Activated CD8-positive, alpha-beta memory T cell treated with anti-CD3 and anti-CD28 coated beads, Interleukin-2, amount 50 U/mL, for 24 hours (primary cell): ENCODE results near the gene CTXND1.

Experiments
- DNase-seq: peaks from one replicate; pipeline ENCODE4 v3.0.0-alpha.2; 2020; ENCODE audit errors: extremely low read depth

The CTXND1 gene

DNA sequence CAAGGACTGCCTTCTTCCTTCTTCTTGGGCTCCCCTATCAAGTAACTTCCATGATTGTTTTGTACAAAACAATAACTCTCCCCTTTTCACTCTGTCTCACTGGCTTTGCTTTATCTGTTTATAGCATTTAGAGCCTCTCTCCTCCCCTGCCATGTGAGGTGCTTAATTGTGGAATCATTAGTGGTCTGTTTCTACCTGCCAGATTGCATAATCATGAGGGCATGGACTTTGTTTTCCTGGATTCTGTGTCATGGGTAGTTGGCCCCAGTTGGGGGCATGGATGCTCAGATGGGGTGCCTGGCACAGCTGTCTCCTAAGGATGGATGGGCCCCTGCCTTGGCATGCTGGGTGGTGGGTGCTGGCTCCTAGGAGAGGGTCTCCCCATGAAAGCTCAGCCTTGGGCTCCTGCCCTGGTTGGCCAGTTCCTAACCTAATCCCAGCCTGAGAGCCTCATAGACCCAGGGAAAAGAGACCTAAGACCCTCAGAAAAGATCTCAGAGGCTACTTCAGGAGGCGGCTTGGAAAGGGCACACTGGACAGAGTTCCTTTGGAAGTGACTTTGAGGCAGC, 8.0 kb upstream of the CTXND1 start:
- no peak for DNase-seq

DNA sequence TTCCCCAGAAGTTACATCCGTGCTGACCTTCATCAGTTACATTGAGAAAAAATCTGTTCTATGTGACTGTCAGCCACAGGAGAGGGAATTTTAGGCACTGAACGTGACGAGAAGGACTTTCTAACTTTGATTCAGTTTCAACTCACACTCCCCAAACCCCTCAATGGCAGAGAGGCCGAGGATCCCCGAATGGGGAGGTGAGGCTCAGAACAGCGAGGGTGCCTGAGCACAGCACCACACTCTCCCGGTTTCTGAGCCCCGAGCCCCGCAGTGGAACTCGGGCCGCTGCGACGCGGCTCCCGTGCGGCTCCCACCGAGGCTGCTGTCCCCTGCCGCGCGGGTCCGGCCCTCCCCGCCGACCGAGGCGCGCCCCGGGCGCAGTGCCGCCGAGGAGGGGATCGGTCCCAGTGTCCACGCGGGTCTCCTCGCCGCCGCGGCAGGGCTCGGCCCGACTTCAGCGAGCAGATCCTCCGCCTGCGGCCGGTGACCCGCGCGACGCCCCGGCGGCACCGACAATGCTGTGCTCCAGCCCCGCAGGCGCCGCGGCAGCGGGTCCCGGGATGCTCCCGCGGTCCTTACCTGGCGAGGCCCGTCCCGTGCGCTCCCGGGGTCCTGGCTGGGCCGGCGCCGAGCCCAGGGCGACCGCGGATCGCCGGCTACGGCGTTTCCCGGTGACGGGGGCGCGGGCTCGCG, 439 bp downstream of the CTXND1 start:
- DNase-seq, result no peak

DNA sequence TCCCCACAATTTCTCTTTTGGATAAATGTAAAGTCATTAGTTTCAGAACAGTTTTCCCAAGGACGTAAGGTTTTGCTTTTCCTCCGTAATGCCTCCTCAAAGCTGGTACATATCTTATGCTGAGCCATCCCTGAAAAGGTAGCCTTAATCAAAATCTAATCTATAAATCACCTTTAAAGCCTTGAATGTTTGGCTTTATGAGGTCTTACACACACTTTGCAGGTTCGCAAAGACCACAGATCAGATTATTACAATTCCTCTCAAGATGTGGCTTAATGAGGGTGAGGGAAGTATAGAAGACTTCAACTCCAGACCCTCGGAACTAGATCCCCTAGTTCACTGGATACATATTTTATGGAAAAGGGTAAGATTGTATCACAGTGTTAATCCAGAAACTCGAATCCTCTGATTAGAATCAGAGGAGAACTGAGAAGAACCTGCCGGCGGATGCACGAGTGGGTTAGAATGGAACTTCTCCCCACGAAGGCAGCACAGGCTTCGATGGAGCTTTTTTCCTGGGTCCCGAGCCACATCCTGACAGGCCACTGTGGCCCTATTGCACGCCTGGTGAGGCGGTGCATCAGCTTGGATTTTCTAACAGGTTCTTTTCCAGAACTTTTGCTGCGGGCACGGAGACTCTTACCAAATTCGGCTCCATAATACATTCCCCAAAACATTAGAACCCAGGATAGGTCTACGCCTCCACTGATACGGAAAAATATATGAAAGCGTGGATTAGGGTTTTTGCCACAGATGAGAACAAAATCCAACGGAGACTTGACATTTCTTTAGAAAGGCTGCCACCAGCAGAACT, 1.2 kb downstream of the CTXND1 start:
- DNase-seq, result no peak

DNA sequence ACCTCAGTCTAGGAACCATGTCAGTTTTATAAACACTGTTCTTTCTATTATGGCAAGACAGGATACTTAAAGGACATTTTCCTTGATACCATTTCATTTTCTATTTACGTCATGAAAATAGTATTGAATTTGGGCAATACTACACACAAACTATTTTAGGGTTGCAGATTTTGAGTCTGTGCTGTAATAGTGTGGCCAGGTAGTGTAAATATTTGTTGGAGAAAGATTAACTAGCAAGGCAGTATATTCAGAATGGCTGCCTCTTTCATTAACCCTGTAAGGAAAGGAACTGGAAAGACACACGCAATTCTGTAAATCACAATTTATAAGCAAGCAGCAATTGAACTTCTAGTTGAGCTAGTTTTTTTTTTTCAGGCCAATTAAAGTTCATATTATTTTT, 2.0 kb downstream of the CTXND1 start:
- DNase-seq, result no peak

DNA sequence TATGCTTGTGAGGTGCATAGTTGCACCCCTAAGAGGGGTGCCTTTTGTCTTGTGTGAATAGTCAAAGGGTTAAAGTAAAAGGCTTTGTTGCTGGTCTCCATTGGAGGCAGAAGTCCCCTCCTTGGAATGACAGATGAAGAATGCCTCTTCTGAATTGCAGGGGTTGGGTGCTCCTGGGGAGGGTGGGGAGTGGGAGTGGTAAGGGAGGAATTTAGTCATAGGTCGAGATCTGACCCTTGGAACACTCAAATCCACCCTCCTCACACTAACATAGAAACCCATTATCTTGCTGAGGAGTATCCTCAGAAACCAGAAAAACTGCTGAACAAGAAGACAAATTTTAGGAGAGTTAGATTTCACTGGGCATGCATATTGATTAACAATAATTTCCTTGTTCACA, 4.7 kb downstream of the CTXND1 start:
- DNase-seq, result no peak

DNA sequence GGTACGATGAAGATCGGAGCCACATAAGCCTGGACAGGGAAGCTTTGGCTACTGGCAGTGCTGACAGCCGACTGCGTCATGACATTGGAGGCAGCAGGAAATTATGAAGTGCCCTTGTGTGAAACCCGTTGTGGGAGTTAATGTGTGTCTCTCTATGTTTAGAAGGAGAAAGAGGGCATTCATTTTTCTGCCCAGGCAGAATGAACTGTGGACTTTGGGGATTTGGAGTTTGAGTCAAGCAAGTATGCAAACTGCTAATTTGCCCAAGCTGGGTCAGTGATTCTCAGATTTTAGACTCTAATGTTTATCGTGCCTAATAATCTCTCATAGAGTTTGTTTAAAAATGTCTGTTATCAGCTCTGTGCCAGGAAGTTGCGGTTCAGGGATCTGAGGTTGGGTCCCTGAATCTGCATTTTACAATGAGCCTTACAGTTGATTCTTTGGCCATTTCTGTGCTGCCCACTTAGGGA, 5.6 kb downstream of the CTXND1 start:
- DNase-seq, result no peak

DNA sequence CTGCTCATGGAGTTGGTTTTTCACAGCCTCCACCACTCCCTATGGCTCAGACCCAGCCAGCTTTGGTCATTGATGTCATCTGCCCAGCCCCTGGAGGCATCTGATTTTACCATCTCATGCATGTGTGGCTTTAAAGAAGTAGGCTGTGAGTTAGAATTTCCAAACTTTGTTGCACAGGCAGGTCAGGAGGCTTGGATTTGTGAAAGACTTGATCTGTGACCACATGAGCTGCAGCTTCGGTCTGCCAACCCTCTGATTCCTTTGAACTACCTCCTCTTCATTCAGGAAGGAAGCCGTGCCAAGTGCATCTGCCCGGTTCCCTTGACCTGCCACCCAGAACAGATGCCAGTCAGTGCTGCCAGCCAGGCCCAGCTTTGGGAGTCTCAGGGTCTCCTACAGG, 9.2 kb downstream of the CTXND1 start:
- DNase-seq, result no peak

DNA sequence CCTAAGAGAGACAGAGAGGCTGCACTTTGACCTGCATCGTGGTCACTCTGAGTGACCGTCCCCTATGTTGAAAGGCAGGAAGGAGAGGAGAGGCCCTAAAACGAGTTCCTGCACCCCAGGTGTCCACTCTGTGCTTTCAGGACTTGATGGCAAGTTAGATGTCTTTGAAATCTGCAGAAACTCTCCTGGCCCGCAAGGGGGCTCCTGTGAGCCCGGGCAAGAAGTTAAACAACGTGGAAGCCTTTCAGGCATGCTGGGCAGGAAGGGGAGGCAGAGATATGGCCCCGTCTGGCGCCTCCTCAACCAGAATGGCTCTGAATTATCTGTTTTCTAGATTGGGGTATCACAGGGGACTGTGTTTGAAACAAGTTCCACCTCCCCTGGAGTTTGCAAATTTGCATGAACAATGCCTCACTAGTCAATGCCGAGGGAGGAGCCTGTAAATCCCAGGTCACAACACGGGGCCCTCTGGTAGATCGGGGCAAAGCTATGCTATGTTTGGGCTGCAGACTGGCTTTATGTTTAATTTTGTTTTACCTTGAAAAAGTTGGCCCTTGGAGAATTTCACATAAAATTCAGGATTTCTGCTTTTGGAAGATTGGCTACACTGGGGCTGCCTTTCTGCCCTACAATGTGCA, 9.8 kb downstream of the CTXND1 start:
- no peak for DNase-seq

DNA sequence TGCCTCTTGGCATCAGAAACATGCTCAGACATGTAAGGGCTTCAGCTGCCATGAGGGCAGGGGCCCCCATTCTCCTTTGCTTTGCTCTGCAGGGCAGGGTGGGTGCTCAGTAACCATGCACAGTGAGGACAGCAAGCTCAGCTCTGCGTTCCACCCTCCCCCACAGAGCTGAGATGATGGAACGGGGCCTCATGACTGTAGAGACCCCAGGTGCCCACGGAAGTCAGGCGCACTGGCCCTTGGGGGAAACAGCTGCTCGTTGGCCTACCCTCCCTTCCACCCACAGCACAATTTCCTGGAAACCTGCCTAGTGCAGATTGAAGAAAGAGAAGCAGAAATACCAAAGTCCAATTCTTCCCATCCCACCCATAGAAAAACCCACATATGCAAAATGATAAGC, 10.5 kb downstream of the CTXND1 start:
- no peak for DNase-seq

DNA sequence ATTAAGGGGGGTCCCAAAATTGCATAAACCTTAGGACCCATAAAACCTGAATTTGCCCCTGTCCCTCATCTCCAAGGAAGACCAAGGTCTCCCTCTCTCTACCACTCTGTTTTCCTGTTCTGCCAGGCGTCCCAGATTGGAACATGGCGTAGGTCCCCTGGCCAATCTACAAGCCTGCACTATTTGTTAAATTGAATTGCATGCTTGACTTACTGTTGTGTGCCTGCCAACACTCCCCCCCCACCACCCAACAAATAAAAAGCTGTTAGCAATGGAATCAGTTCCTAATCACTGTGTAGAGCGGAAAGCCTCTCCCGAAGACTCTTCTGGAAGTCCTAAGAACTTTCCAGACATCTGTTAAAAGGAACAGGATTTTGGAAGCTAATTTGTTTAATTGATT, 11.7 kb downstream of the CTXND1 start:
- no peak for DNase-seq

DNA sequence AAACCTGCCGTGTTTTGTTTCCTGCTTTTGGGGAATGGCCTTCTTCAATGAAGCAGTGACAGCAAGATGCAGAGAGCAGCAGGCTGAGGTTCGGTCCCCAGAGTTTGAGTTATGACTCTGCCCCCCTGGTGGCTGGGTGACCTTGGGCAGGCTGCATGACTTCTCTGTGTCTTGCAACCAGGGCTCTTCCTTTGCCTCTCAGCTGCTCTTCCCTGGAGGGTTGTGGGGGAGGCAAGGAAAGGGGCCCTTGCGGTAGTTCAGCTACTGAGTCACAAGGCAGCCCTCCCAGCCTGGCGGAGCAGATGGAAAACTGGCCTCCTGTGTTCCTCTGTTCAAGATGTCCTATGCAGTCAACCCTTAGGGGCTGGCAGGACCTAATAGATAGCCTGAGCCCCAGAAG, 17.1 kb downstream of the CTXND1 start:
- DNase-seq, result peak; percentile 10

DNA sequence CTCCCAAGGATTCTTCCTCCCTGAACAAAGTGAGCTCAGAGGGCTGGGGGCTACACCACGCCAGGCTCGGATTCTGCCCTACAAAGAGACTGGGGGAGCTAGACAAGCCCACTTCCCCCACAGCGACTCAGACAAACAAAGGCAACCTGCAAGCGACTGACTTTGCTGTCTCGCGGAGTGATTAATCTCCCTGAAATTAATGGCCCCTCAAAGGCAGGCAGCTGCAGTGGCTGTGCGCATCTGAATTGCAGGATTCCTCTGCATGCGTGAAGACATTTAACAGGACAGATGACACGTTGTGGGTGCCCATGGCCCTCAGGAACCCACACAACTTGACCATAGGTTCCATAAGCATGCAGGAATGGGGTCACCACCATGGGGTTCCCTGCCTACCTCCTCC, 18.4 kb downstream of the CTXND1 start:
- DNase-seq, result no peak

DNA sequence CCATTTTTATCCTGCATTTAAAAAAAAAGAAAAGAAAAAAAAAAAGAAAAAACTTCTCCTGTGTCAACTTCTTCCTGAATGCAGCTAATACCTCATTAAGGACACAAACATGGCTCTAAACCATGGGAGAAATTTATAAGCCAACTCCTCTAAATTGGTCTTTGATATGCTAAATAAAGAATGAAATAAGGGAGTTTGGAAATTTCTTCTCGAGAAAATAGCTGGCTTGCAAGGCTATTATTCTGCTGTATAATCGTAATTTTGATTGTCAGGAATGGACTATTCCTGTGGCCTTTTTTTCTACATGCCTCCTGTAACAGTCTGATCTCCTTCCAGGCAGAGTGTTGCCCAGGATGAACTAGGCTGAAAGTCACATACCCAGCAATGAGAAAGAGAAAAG, 20.6 kb downstream of the CTXND1 start:
- no peak for DNase-seq

DNA sequence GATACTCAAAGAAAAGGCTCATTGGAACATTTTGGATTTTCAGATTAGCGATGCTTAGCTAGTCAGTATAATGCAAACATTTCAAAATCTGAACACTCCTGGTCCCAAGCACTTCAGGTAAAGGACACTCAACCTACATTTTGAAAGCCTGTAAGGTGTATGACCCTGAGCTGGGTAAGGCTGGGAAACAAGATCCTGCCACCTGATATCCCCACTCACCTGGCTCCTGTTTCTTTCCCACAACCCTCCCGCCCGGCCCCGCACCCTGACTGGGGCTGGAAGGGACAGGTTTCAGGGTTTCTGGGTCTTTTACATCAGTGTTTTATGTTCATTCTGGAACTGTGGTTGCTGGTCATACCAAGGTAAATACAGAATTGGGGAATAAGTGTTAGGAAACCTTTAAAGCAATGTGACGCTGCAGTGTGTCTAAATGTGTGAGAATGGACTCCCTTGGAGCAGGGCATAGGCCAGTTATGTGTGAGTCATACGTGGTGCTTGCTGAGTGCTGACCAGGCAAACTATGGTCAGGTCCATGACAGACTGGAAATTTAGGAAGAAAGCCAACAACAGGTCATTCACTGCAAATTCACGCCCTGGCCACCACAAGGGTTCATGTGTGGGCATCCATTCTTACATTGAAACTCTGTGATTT, 22.9 kb downstream of the CTXND1 start:
- DNase-seq, result no peak

DNA sequence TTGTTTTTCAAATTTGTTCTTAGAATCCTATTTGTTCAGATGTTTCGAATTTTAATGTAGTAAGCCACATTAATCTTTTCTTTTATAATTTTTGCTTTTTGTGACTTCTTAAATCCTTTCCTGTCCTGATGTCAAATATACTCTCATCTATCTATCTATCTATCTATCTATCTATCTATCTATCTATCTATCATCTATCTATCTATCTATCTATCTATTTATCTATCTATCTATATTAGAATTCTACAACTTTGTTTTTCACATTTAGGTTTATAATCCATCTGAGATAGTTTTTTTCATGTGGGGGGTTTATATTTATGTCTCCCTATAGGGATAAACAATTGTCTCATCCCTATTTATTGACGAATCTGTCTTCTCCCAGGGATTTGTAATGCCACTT, 32.1 kb downstream of the CTXND1 start:
- no peak for DNase-seq

DNA sequence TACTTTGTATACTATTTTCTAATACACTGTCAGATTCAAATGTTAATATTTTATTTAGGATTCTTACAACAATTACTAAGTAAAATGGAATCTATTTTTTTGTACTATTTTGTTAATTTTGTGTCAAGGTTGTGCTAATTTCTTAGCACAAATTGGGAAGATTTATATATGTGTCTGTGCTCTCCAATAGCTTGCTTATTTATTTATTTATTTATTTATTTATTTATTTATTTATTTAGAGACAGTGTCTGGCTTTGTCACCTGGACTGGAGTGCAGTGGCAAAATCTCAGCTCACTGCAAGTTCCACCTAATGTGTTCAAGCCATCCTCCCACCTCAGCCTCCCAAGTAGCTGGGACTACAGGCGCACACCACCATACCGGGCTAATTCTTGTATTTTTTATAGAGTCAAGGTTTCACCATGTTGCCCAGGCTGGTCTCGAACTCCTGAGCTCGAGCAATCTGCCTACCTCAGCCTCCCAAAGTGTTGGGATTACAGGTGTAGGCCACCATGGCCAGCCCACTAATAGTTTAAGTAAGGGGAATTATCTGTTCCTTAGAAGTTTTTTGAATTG, 34.6 kb downstream of the CTXND1 start:
- DNase-seq, result no peak

DNA sequence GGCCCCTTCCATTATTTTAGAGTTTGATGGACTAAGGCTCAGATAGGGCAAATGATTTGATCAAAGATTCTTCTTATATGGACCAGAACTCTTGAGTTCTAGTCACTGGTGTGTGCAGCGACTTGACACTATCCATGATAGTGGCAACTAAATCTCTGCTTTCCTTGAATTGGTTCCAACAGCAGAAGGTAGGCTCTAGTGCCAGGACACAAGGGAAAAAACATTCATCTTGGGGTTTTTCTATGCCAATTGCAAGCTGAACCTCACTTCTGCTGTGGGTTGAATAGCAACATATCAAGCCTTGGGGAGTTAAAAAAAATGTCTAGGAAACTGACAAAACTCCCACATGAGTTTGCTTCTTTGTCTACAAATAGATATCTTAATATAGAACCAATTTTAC, 35.1 kb downstream of the CTXND1 start:
- no peak for DNase-seq

DNA sequence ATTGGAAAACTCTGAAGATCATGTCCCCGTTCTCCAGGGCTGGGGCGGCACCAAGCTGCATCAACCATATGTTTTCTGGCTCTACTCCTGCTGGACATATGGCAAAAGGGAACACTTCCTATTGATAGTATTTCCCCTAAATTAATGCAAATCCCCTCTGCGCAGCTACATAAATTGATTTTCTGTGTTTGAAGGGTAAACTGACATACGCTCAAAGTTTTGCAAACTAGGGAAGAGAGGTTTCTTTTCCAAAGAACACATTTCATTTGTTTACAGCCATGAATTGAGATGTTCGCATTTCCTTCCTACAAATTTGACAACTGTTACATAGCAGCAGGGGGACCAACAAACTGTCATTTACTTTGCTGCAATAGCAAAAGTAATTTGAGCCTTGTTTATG, 35.9 kb downstream of the CTXND1 start:
- no peak for DNase-seq

DNA sequence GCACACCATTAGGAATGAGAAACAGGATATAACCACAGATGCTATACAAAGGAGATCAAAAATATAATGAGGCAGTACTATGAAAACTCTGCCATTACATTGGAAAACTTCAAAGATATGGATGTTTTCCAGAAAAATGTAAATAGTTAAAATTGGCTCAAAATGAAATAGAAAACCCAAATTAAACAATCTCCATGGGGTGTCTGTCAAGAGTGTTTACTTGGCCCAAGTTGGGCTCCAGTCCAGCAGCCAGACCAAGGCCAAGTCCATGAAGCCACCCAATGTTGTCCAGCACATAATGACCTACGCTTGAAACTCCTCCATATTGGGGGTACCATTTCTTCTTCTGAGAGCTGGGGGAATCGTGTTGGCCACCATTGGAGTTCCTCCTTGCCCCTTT, 37.1 kb downstream of the CTXND1 start:
- no peak for DNase-seq

DNA sequence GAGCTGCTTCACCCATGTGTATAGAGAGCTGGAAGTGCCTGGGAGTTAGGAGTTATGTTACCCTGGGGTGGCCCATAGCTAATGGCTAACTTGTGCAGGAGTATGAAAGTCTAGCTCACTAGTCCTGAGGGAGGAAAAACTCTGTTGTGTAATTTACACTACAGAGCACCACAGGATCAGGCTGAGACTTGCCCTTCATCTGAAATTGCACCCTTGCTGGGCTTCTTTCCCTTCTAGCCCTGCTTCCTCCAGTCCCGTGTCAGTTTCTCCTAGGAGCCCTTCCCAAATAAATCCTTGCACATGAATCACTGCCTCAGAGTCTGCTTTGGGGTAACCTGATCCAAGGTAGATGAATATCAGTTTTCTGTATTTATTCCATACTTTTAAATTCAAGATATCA, 40.0 kb downstream of the CTXND1 start:
- DNase-seq, result no peak
